ENCODE measurements around the gene TET3. TPM values are rescaled to one million over a fixed set of nuclear protein-coding genes. Genes with fewer than 3 reads are reported as not detected.

Gene TET3
- total and polyA plus RNA-seq, 2 donors (not counting 3 experiments of a cell fraction or from before 2014, with no cell fraction given), result 3.4 to 15.6 TPM

DNA sequence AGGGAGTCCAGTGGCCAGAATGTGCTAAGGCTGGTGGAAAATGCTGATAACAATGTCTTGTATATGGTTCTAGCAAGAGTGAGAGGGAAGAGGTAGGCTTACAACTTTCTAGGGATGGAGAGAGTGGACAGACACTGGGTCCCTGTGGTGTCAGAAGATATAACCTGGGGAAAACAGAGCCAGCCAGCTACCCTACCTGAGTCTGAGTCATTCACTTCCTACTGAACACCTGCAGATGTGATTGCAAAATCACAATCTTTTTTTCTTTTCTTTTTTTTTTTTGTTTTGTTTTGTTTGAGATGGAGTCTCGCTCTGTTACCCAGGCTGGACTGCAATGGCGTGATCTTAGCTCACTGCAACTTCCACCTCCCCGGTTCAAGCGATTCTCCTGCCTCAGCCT lies 7.3 kb downstream of the TET3 start:
- peaks cover 5% of the 10 kb centered on the region for H3K4me1 ChIP-seq (ENCODE audit: control insufficient read depth, extremely low read depth, insufficient read depth, low read length)
- TF ChIP-seq, protein P1, sequence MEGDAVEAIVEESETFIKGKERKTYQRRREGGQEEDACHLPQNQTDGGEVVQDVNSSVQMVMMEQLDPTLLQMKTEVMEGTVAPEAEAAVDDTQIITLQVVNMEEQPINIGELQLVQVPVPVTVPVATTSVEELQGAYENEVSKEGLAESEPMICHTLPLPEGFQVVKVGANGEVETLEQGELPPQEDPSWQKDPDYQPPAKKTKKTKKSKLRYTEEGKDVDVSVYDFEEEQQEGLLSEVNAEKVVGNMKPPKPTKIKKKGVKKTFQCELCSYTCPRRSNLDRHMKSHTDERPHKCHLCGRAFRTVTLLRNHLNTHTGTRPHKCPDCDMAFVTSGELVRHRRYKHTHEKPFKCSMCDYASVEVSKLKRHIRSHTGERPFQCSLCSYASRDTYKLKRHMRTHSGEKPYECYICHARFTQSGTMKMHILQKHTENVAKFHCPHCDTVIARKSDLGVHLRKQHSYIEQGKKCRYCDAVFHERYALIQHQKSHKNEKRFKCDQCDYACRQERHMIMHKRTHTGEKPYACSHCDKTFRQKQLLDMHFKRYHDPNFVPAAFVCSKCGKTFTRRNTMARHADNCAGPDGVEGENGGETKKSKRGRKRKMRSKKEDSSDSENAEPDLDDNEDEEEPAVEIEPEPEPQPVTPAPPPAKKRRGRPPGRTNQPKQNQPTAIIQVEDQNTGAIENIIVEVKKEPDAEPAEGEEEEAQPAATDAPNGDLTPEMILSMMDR (IDR thresholded peaks at IDR 0.05; ENCODE audit: extremely low read depth in 1 of 2, insufficient read depth in 1 of 2, low read depth in 1 of 2, low read length in 2 of 2), result no peak
- no peak for TF ChIP-seq POLR2A (IDR thresholded peaks at IDR 0.05; ENCODE audit: low read depth, low read length)
- TF ChIP-seq JUN (IDR thresholded peaks at IDR 0.05; ENCODE audit: borderline replicate concordance, insufficient read depth, insufficient read length, low read depth), result no peak
- no peak for TF ChIP-seq GATA2 (IDR thresholded peaks at IDR 0.05; ENCODE audit: insufficient read depth, insufficient read length, low read depth, low read length)
- TF ChIP-seq EZH2 (IDR thresholded peaks at IDR 0.05; ENCODE audit: borderline replicate concordance, low read depth, low read length, severe bottlenecking), result no peak
- TF ChIP-seq MAX (IDR thresholded peaks at IDR 0.05; ENCODE audit: insufficient read depth, insufficient read length), result no peak
- TF ChIP-seq FOS (IDR thresholded peaks at IDR 0.05; ENCODE audit: borderline replicate concordance, insufficient read depth, low read length), result no peak
- no peak for TF ChIP-seq POLR2AphosphoS5 (IDR thresholded peaks at IDR 0.05; ENCODE audit: insufficient read depth, low read depth, low read length)
- TF ChIP-seq MYC (IDR thresholded peaks at IDR 0.05; ENCODE audit: low read depth, low read length), result no peak
- no peak overlapping the region for H3K9ac ChIP-seq (replicated peaks; ENCODE audit: extremely low read depth, insufficient read depth, low read length)
- no peak overlapping the region for H3K4me2 ChIP-seq (ENCODE audit: insufficient read depth, low read length)
- ChIA-PET CTCF (interaction anchor here (0.6 to 1.0 kb wide), 2 partner anchors 40 to 49 kb away, joined by 3 read pairs; no protein-coding TSS in a partner anchor), POLR2A (no interaction called here)
- FAIRE-seq (no peak), DNase-seq (ENCODE audit: low read depth, low spot score) (no peak)
- H2AFZ ChIP-seq (ENCODE audit: low read depth, low read length), result no peak overlapping the region
- H3K9me1 ChIP-seq (replicated peaks; ENCODE audit: control insufficient read depth, extremely low read depth, insufficient read depth, low read length), result no peaks in the 10 kb centered on the region
- H3K27ac ChIP-seq (ENCODE audit: insufficient read depth, low read depth, low read length), result no peak overlapping the region
- H4K20me1 ChIP-seq (replicated peaks; ENCODE audit: control insufficient read depth, extremely low read depth, insufficient read depth, low read length), result peaks cover 2% of the 10 kb centered on the region
- no peaks in the 10 kb centered on the region for H3K9me3 ChIP-seq (replicated peaks; ENCODE audit: control insufficient read depth, insufficient read depth, low read length)
- no peak overlapping the region for H3K4me3 ChIP-seq (replicated peaks in 1 of 3; ENCODE audit: insufficient read depth in 1 of 3, low read depth in 1 of 3, low read length in 3 of 3)
- dilution Hi-C loops (cut with MboI; ENCODE audit: extremely low pct_ligation_motif_present, low sequenced_read_pairs), result no loop called here
- H3K79me2 ChIP-seq (ENCODE audit: control insufficient read depth, insufficient read depth, low read length), result peaks cover 51% of the 10 kb centered on the region
- intact Hi-C loops (cut with micrococcal nuclease), result no loop called here
- BruUV-seq (replicated peaks), result no TSS peak
- peaks cover 0 to 8% of the 10 kb centered on the region in 2 experiments for H3K36me3 ChIP-seq (ENCODE audit: control insufficient read depth in 2 of 2, extremely low read depth in 1 of 2, insufficient read depth in 2 of 2, low read length in 2 of 2)
- H3K27me3 ChIP-seq (ENCODE audit: control insufficient read depth in 2 of 2, insufficient read depth in 2 of 2, low read length in 2 of 2), result no peaks in the 10 kb centered on the region

All from endothelial cell of umbilical vein (primary cell).